HCT116 (cell line): ENCODE results near the gene GATAD2B. TPM values are rescaled to one million over a fixed set of nuclear protein-coding genes. Genes with fewer than 3 reads are reported as not detected.

ENCODE experiments used
- ATAC-seq: fragments of 200-7000 bp; cut with Tn5 transposase; 2 replicates; pipeline ENCODE4 v1.9.1; 2020; ENCODE audit warnings: mild to moderate bottlenecking, moderate library complexity
- BruUV-seq: library from RNA; stranded (reverse); fragments of 400-500 nt; replicated peaks from 2 replicates; lab custom pipeline; 2021; lab: Mats Ljungman, UMichigan
- CTCF ChIA-PET: fragments of 300-600 bp; sonication (Branson Sonifier 250); formaldehyde crosslinking; loops from one replicate; lab custom pipeline; 2021; ENCODE audit warnings: antibody characterized with exemption; lab: Charles Lee
- POLR2A ChIA-PET: fragments of 300-600, 350-600 bp; sonication (Branson Sonifier 250); formaldehyde crosslinking; loops from one replicate; lab custom pipeline; 2021; ENCODE audit warnings: antibody characterized with exemption; lab: Charles Lee
- RAD21 ChIA-PET, 2 experiments: fragments of 300-600 bp; sonication (Branson Sonifier 250); formaldehyde crosslinking; loops; one replicate each; lab custom pipeline; 2023; ENCODE audit warnings: low total read pairs in 2 of 2; ENCODE audit not compliant: uncharacterized antibody in 2 of 2, unreplicated experiment in 2 of 2, low non-redundant PET in 1 of 2; lab: Charles Lee
- DNase-seq: peaks from one replicate; pipeline ENCODE4 v3.0.0-alpha.2; 2010; ENCODE audit warnings: low read depth, low spot score
- H2AFZ ChIP-seq: fragments of 200-600 bp; shearing (Covaris generic), sonication (generic); 2 replicates; pipeline ENCODE4 v1.6.1; 2017; ENCODE audit warnings: low read depth, mixed run types, mixed read lengths, antibody characterized with exemption, low read length; ENCODE audit not compliant: poor library complexity, severe bottlenecking
- H3K27ac ChIP-seq: 2 replicates; pipeline ENCODE4 v1.5.1; 2012; ENCODE audit warnings: low read depth, low read length
- H3K27me3 ChIP-seq: fragments of 200-600 bp; sonication (generic); 2 replicates; pipeline ENCODE4 v1.6.1; 2016; ENCODE audit warnings: mixed run types, low read length, mixed read lengths; ENCODE audit not compliant: insufficient read depth
- H3K36me3 ChIP-seq, 2 experiments: fragments of 200-500 bp in 1 of 2; fragments of 200-600 bp in 1 of 2; sonication (Bioruptor generic) in 1 of 2; sonication (generic) in 1 of 2; 2 replicates each; pipeline versions ENCODE4 v1.5.1 to v1.6.1; 2014 to 2016; ENCODE audit warnings: low read length in 2 of 2, inconsistent platforms in 1 of 2, mixed read lengths in 1 of 2, mixed run types in 1 of 2; ENCODE audit not compliant: insufficient read depth in 2 of 2, control insufficient read depth in 1 of 2
- H3K4me1 ChIP-seq, 2 experiments: fragments of 200-600 bp in 1 of 2; sonication (generic) in 1 of 2; 2 replicates each; pipeline versions ENCODE4 v1.5.1 to v1.6.1; 2012 to 2017; ENCODE audit warnings: low read length in 2 of 2, inconsistent platforms in 1 of 2, mild to moderate bottlenecking in 1 of 2, mixed read lengths in 1 of 2, mixed run types in 1 of 2, moderate library complexity in 1 of 2; ENCODE audit not compliant: insufficient read depth in 2 of 2, control insufficient read depth in 1 of 2
- H3K4me2 ChIP-seq: fragments of 200-600 bp; sonication (generic); 2 replicates; pipeline ENCODE4 v1.6.1; 2017; ENCODE audit warnings: mixed run types, low read length, mixed read lengths
- H3K4me3 ChIP-seq, 2 experiments: fragments of 200-600 bp in 1 of 2; sonication (generic) in 1 of 2; replicated peaks in 1 of 2; 2 replicates each; pipeline ENCODE4 v1.5.1; 2011 to 2016; ENCODE audit warnings: low read length in 2 of 2, control low read depth in 1 of 2, low read depth in 1 of 2, mild to moderate bottlenecking in 1 of 2, mixed read lengths in 1 of 2, mixed run types in 1 of 2
- H3K79me2 ChIP-seq: fragments of 200-600 bp; sonication (generic); 2 replicates; pipeline ENCODE4 v1.6.1; 2017; ENCODE audit warnings: mild to moderate bottlenecking, mixed run types, low read length, moderate library complexity, mixed read lengths; ENCODE audit not compliant: insufficient read depth
- H3K9ac ChIP-seq: fragments of 200-600 bp; sonication (generic); 2 replicates; pipeline ENCODE4 v1.6.1; 2016; ENCODE audit warnings: low read length, mixed read lengths
- H3K9me2 ChIP-seq: fragments of 200-600 bp; sonication (generic), shearing (Covaris generic); 2 replicates; pipeline ENCODE4 v1.6.1; 2017; ENCODE audit warnings: mixed run types, mild to moderate bottlenecking, moderate library complexity; ENCODE audit not compliant: insufficient read depth
- H3K9me3 ChIP-seq, 2 experiments: fragments of 200-500 bp in 1 of 2; fragments of 200-600 bp in 1 of 2; sonication (Bioruptor generic) in 1 of 2; sonication (generic) in 1 of 2; 2 replicates each; pipeline ENCODE4 v1.6.1; 2014 to 2017; ENCODE audit warnings: low read length in 2 of 2, mixed read lengths in 2 of 2, inconsistent platforms in 1 of 2, low read depth in 1 of 2, mild to moderate bottlenecking in 1 of 2, mixed run types in 1 of 2, moderate library complexity in 1 of 2; ENCODE audit not compliant: control insufficient read depth in 1 of 2, insufficient read depth in 1 of 2
- H4K20me1 ChIP-seq: fragments of 200-600 bp; sonication (generic), shearing (Covaris generic); 2 replicates; pipeline ENCODE4 v1.6.1; 2017; ENCODE audit warnings: mixed run types, mild to moderate bottlenecking, moderate library complexity; ENCODE audit not compliant: insufficient read depth
- CEBPB ChIP-seq: IDR thresholded peaks from 2 replicates; pipeline ENCODE4 v1.6.1; 2012; ENCODE audit warnings: low read depth
- EGR1 ChIP-seq: IDR thresholded peaks from 2 replicates; pipeline ENCODE4 v1.6.1; 2012; ENCODE audit warnings: low read depth
- ELF1 ChIP-seq: IDR thresholded peaks from 2 replicates; pipeline ENCODE4 v1.6.1; 2012; ENCODE audit warnings: low read depth, borderline replicate concordance
- EZH2 ChIP-seq: fragments of 200-600 bp; sonication (generic); IDR thresholded peaks from 2 replicates; pipeline ENCODE4 v1.6.1; 2017; ENCODE audit warnings: antibody characterized with exemption, mixed run types
- EZH2phosphoT487 ChIP-seq: fragments of 200-600 bp; IDR thresholded peaks from 2 replicates; pipeline ENCODE4 v1.6.1; 2018; ENCODE audit warnings: antibody characterized with exemption, borderline replicate concordance
- JUND ChIP-seq: IDR thresholded peaks from 2 replicates; pipeline ENCODE4 v1.6.1; 2012
- POLR2AphosphoS5 ChIP-seq: IDR thresholded peaks from 2 replicates; pipeline ENCODE4 v1.6.1; 2011; ENCODE audit warnings: mild to moderate bottlenecking, low read depth, low read length, moderate library complexity
- RAD21 ChIP-seq: IDR thresholded peaks from 2 replicates; pipeline ENCODE4 v1.6.1; 2012; ENCODE audit warnings: low read depth, mild to moderate bottlenecking
- SIN3A ChIP-seq: IDR thresholded peaks from 2 replicates; pipeline ENCODE4 v1.6.1; 2012; ENCODE audit warnings: low read depth
- SP1 ChIP-seq: IDR thresholded peaks from 2 replicates; pipeline ENCODE4 v1.6.1; 2012; ENCODE audit warnings: low read depth
- ZFX ChIP-seq: fragments of 450-650 bp; IDR thresholded peaks from 2 replicates; pipeline ENCODE4 v1.6.1; 2017
- ZNF274 ChIP-seq: fragments of 200-500 bp; sonication (Bioruptor generic); IDR thresholded peaks from 2 replicates; pipeline ENCODE4 v1.6.1; 2014; ENCODE audit warnings: mild to moderate bottlenecking, low read depth, low read length, inconsistent platforms
- intact Hi-C: fragments of 100-400 bp; cut with micrococcal nuclease; formaldehyde crosslinking; loops from 2 replicates; pipeline ENCODE4 v1.10.0; 2022
- total RNA-seq: library from RNA; stranded (reverse); gene quantifications from one replicate; pipeline ENCODE4 v1.2.1, GENCODE V29; 2021; ENCODE audit not compliant: unreplicated experiment
- TF ChIP-seq, protein P1 (sequence below): IDR thresholded peaks from 2 replicates; pipeline ENCODE4 v1.6.1; 2012
- TF ChIP-seq, protein P2 (sequence below): IDR thresholded peaks from 2 replicates; pipeline ENCODE4 v1.6.1; 2012; ENCODE audit warnings: low read depth
- TF ChIP-seq, protein P3 (sequence below): IDR thresholded peaks from 2 replicates; pipeline ENCODE4 v1.6.1; 2011; ENCODE audit warnings: mild to moderate bottlenecking, low read length, moderate library complexity; ENCODE audit not compliant: insufficient replicate concordance; ENCODE audit errors: extremely low read depth

GATAD2B gene
- total RNA-seq, 1 experiment from 2014 or later = 50.2 TPM

DNA sequence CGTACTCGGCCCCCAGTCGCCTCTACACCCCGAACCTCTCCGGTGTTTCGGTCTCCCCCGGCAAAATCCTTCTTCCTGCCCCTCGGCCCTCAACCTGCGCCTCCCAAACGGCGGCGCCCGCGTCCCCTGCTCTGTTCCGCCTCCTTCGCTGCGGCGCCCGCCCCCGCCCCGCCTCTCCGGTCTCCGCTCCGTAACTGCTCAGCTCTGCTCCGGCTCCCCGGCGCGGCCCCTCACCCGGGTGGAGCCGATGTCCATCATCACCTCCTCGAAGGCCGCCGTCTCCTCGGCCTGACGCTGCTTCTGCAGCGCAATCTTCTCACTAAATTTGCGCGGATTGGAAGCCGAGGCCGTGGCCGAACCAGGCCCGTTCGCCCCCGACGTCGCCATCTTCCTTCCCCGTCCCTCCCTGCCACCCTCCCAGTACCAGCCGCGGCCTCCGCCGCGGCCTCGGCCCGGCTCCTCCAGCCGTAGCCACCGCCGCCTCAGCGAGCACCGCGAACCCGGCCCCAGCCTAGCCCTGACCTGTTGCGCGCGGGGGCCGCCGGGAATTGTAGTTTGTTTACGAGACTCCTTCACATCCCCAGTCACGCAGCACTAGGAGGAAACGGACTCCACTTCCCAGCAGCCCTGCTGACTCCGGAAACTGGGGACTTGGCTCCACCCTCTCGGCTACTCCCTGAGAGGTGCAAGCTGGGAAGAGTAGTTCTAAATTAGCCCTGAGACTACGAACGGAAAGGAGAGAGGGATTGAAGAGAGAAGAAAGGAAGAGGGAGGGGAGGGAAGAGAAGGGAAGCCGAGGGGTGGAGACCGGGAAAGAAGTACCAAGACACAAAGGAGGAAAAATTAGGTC lies 35.6 kb upstream of the GATAD2B start, which contains the start of gene CRTC2:
TSS of gene CRTC2 (minus strand) at position 502 of the 850 bp plus-strand sequence. CDS start at position 387, 115 bp downstream.
- H3K4me3 ChIP-seq = peak within 1 kb of the TSS; percentile 64 to 88
- peak within 1 kb of the TSS; percentile 94 for H3K27ac ChIP-seq
- BruUV-seq = no TSS peak
- peak within 1 kb of the TSS; percentile 81 for H3K9ac ChIP-seq
- H3K79me2 ChIP-seq = peaks cover 72% of the 10 kb centered on the region
- no peaks in the 10 kb centered on the region for H3K27me3 ChIP-seq
- DNase-seq = peak; percentile 95
- TF ChIP-seq SIN3A (no peak), SP1 (no peak), POLR2AphosphoS5 (peak; percentile 12; the same call in 1 of the 2 replicates), EGR1 (no peak), CEBPB (no peak), ZNF274 (no peak), ZFX (peak; percentile 94), JUND (no peak), RAD21 (no peak), EZH2phosphoT487 (no peak), EZH2 (no peak), ELF1 (no peak)
- TF ChIP-seq, protein P1, sequence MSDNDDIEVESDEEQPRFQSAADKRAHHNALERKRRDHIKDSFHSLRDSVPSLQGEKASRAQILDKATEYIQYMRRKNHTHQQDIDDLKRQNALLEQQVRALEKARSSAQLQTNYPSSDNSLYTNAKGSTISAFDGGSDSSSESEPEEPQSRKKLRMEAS = no peak
- TF ChIP-seq, protein P2, sequence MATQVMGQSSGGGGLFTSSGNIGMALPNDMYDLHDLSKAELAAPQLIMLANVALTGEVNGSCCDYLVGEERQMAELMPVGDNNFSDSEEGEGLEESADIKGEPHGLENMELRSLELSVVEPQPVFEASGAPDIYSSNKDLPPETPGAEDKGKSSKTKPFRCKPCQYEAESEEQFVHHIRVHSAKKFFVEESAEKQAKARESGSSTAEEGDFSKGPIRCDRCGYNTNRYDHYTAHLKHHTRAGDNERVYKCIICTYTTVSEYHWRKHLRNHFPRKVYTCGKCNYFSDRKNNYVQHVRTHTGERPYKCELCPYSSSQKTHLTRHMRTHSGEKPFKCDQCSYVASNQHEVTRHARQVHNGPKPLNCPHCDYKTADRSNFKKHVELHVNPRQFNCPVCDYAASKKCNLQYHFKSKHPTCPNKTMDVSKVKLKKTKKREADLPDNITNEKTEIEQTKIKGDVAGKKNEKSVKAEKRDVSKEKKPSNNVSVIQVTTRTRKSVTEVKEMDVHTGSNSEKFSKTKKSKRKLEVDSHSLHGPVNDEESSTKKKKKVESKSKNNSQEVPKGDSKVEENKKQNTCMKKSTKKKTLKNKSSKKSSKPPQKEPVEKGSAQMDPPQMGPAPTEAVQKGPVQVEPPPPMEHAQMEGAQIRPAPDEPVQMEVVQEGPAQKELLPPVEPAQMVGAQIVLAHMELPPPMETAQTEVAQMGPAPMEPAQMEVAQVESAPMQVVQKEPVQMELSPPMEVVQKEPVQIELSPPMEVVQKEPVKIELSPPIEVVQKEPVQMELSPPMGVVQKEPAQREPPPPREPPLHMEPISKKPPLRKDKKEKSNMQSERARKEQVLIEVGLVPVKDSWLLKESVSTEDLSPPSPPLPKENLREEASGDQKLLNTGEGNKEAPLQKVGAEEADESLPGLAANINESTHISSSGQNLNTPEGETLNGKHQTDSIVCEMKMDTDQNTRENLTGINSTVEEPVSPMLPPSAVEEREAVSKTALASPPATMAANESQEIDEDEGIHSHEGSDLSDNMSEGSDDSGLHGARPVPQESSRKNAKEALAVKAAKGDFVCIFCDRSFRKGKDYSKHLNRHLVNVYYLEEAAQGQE = no peak
- TF ChIP-seq, protein P3, sequence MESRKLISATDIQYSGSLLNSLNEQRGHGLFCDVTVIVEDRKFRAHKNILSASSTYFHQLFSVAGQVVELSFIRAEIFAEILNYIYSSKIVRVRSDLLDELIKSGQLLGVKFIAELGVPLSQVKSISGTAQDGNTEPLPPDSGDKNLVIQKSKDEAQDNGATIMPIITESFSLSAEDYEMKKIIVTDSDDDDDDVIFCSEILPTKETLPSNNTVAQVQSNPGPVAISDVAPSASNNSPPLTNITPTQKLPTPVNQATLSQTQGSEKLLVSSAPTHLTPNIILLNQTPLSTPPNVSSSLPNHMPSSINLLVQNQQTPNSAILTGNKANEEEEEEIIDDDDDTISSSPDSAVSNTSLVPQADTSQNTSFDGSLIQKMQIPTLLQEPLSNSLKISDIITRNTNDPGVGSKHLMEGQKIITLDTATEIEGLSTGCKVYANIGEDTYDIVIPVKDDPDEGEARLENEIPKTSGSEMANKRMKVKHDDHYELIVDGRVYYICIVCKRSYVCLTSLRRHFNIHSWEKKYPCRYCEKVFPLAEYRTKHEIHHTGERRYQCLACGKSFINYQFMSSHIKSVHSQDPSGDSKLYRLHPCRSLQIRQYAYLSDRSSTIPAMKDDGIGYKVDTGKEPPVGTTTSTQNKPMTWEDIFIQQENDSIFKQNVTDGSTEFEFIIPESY = peak; percentile 67
- H3K4me2 ChIP-seq = peak within 1 kb of the TSS; percentile 87
- ATAC-seq = peak; percentile 82
- H2AFZ ChIP-seq = no peak within 1 kb of the TSS
- no peaks in the 10 kb centered on the region for H3K9me2 ChIP-seq
- intact Hi-C loops = no loop called here
- CTCF ChIA-PET = interaction anchor here (1.3 to 1.5 kb wide), 2 partner anchors 9 to 12 kb away, joined by 4 to 7 read pairs; partner anchors contain the start of genes CREB3L4 and DENND4B
- RAD21 ChIA-PET = interaction anchor here in 1 of 2 experiments (0.6 kb wide), 1 partner anchor 9 kb away, joined by 3 read pairs; the partner anchor contains the start of gene CREB3L4
- H3K36me3 ChIP-seq = peaks cover 7 to 15% of the 10 kb centered on the region in 2 experiments; a peak in 2 of 4 replicates
- POLR2A ChIA-PET = interaction anchor here (1.0 to 2.7 kb wide), 3 partner anchors 9 to 32 kb away, joined by 3 to 7 read pairs (median 5); partner anchors contain the start of genes CREB3L4, JTB and RPS27
- H4K20me1 ChIP-seq = no peaks in the 10 kb centered on the region
- H3K9me3 ChIP-seq = no peaks in the 10 kb centered on the region
- peaks cover 12 to 33% of the 10 kb centered on the region in 2 experiments; a peak in 3 of 4 replicates for H3K4me1 ChIP-seq
